HEK293 (cell line): Measurements from ENCODE around the gene SP4.
A peak's percentile ranks its signal among the peaks of the same experiment; 100 is the strongest.

Source experiments
- FEZF1 ChIP-seq: fragments of 450-650 bp; formaldehyde crosslinking; IDR thresholded peaks from 2 replicates; pipeline ENCODE4 v1.5.1; 2016; ENCODE audit warnings: missing biosample characterization, missing genetic modification characterization
- GLI4 ChIP-seq: fragments of 450-650 bp; formaldehyde crosslinking; IDR thresholded peaks from 2 replicates; pipeline ENCODE4 v1.5.1; 2016; ENCODE audit warnings: missing biosample characterization, missing genetic modification characterization
- GLIS1 ChIP-seq: fragments of 450-650 bp; formaldehyde crosslinking; IDR thresholded peaks from 2 replicates; pipeline ENCODE4 v1.5.1; 2016; ENCODE audit warnings: missing biosample characterization, missing genetic modification characterization
- MEIS1 ChIP-seq: sonication (generic); formaldehyde crosslinking; IDR thresholded peaks from 2 replicates; pipeline ENCODE4 v1.8.1; 2022; ENCODE audit warnings: missing genetic modification reagents, mild to moderate bottlenecking, borderline replicate concordance
- OSR2 ChIP-seq: fragments of 450-650 bp; formaldehyde crosslinking; IDR thresholded peaks from 2 replicates; pipeline ENCODE4 v1.5.1; 2016; ENCODE audit warnings: missing biosample characterization, missing genetic modification characterization
- SP2 ChIP-seq: fragments of 450-650 bp; formaldehyde crosslinking; IDR thresholded peaks from 2 replicates; pipeline ENCODE4 v1.5.1; 2016; ENCODE audit warnings: missing biosample characterization, missing genetic modification characterization
- ZBTB26 ChIP-seq: fragments of 450-650 bp; formaldehyde crosslinking; optimal IDR thresholded peaks from 2 replicates; pipeline ENCODE3; 2016; ENCODE audit warnings: missing biosample characterization, mild to moderate bottlenecking, missing genetic modification characterization
- ZNF132 ChIP-seq: fragments of 450-650 bp; formaldehyde crosslinking; IDR thresholded peaks from 2 replicates; pipeline ENCODE4 v1.5.1; 2017; ENCODE audit warnings: missing biosample characterization, missing genetic modification characterization, borderline replicate concordance
- ZNF146 ChIP-seq: fragments of 450-650 bp; formaldehyde crosslinking; IDR thresholded peaks from 2 replicates; pipeline ENCODE4 v1.5.1; 2016; ENCODE audit warnings: missing biosample characterization, missing genetic modification characterization
- ZNF155 ChIP-seq: fragments of 450-650 bp; formaldehyde crosslinking; IDR thresholded peaks from 2 replicates; pipeline ENCODE4 v1.5.1; 2016; ENCODE audit warnings: missing biosample characterization, missing genetic modification characterization
- ZNF202 ChIP-seq: fragments of 450-650 bp; formaldehyde crosslinking; IDR thresholded peaks from 2 replicates; pipeline ENCODE4 v1.5.1; 2016; ENCODE audit warnings: missing biosample characterization, missing genetic modification characterization, borderline replicate concordance
- ZNF23 ChIP-seq: fragments of 450-650 bp; formaldehyde crosslinking; IDR thresholded peaks from 2 replicates; pipeline ENCODE4 v1.5.1; 2016; ENCODE audit warnings: missing biosample characterization, missing genetic modification characterization, borderline replicate concordance
- ZNF37A ChIP-seq: fragments of 450-650 bp; IDR thresholded peaks from 2 replicates; pipeline ENCODE4 v1.5.1; 2018; ENCODE audit warnings: missing biosample characterization, missing genetic modification characterization
- ZNF529 ChIP-seq: fragments of 450-650 bp; formaldehyde crosslinking; IDR thresholded peaks from 2 replicates; pipeline ENCODE4 v1.5.1; 2017; ENCODE audit warnings: missing genetic modification characterization, missing biosample characterization; ENCODE audit not compliant: insufficient replicate concordance
- ZNF548 ChIP-seq: fragments of 450-650 bp; formaldehyde crosslinking; IDR thresholded peaks from 2 replicates; pipeline ENCODE4 v1.5.1; 2016; ENCODE audit warnings: missing biosample characterization, missing genetic modification characterization
- ZNF555 ChIP-seq: fragments of 450-650 bp; formaldehyde crosslinking; conservative IDR thresholded peaks from 2 replicates; pipeline ENCODE4 v1.5.1; 2017; ENCODE audit warnings: missing biosample characterization, mild to moderate bottlenecking, missing genetic modification characterization, inconsistent platforms
- ZNF560 ChIP-seq: fragments of 450-650 bp; formaldehyde crosslinking; IDR thresholded peaks from 2 replicates; pipeline ENCODE4 v1.5.1; 2017; ENCODE audit warnings: missing biosample characterization, missing genetic modification characterization, borderline replicate concordance
- ZNF580 ChIP-seq: fragments of 450-650 bp; formaldehyde crosslinking; IDR thresholded peaks from 2 replicates; pipeline ENCODE4 v1.5.1; 2016; ENCODE audit warnings: missing biosample characterization, missing genetic modification characterization
- ZNF585B ChIP-seq: fragments of 450-650 bp; formaldehyde crosslinking; IDR thresholded peaks from 2 replicates; pipeline ENCODE4 v1.5.1; 2016; ENCODE audit warnings: missing biosample characterization, missing genetic modification characterization
- ZNF596 ChIP-seq: fragments of 450-650 bp; IDR thresholded peaks from 2 replicates; pipeline ENCODE4 v1.5.0; 2018; ENCODE audit warnings: missing biosample characterization, mild to moderate bottlenecking, missing genetic modification characterization, moderate library complexity
- ZNF624 ChIP-seq: fragments of 450-650 bp; formaldehyde crosslinking; IDR thresholded peaks from 2 replicates; pipeline ENCODE4 v1.5.1; 2017; ENCODE audit warnings: missing biosample characterization, missing genetic modification characterization
- ZNF664 ChIP-seq: fragments of 450-650 bp; formaldehyde crosslinking; IDR thresholded peaks from 2 replicates; pipeline ENCODE4 v1.5.1; 2016; ENCODE audit warnings: missing biosample characterization, missing genetic modification characterization
- ZNF776 ChIP-seq: fragments of 450-650 bp; formaldehyde crosslinking; IDR thresholded peaks from 2 replicates; pipeline ENCODE4 v1.5.0; 2017; ENCODE audit warnings: missing biosample characterization, missing genetic modification characterization, borderline replicate concordance
- TF ChIP-seq, protein P1 (sequence below): fragments of 450-650 bp; formaldehyde crosslinking; IDR thresholded peaks from 2 replicates; pipeline ENCODE4 v1.5.1; 2017; ENCODE audit warnings: missing biosample characterization, missing genetic modification characterization
- TF ChIP-seq, protein P2 (sequence below): fragments of 450-650 bp; formaldehyde crosslinking; IDR thresholded peaks from 2 replicates; pipeline ENCODE4 v1.5.1; 2016; ENCODE audit warnings: missing biosample characterization, missing genetic modification characterization, low read depth
- TF ChIP-seq, protein P3 (sequence below): fragments of 450-650 bp; formaldehyde crosslinking; IDR thresholded peaks from 2 replicates; pipeline ENCODE4 v1.5.1; 2017; ENCODE audit warnings: missing biosample characterization, missing genetic modification characterization
- TF ChIP-seq, protein P4 (sequence below): fragments of 450-650 bp; formaldehyde crosslinking; IDR thresholded peaks from 2 replicates; pipeline ENCODE4 v1.5.1; 2017; ENCODE audit warnings: missing biosample characterization, mild to moderate bottlenecking, missing genetic modification characterization, moderate library complexity
- TF ChIP-seq, protein P5 (sequence below): fragments of 450-650 bp; formaldehyde crosslinking; IDR thresholded peaks from 2 replicates; pipeline ENCODE4 v1.5.1; 2017; ENCODE audit warnings: missing biosample characterization, missing genetic modification characterization
- TF ChIP-seq, protein P6 (sequence below): fragments of 450-650 bp; formaldehyde crosslinking; IDR thresholded peaks from 2 replicates; pipeline ENCODE4 v1.5.1; 2016; ENCODE audit warnings: missing biosample characterization, missing genetic modification characterization

SP4 gene

GRCh38 chr7:21514062-21514461 is 86.2 kb downstream of the SP4 start (continued):
- TF ChIP-seq, protein P1, sequence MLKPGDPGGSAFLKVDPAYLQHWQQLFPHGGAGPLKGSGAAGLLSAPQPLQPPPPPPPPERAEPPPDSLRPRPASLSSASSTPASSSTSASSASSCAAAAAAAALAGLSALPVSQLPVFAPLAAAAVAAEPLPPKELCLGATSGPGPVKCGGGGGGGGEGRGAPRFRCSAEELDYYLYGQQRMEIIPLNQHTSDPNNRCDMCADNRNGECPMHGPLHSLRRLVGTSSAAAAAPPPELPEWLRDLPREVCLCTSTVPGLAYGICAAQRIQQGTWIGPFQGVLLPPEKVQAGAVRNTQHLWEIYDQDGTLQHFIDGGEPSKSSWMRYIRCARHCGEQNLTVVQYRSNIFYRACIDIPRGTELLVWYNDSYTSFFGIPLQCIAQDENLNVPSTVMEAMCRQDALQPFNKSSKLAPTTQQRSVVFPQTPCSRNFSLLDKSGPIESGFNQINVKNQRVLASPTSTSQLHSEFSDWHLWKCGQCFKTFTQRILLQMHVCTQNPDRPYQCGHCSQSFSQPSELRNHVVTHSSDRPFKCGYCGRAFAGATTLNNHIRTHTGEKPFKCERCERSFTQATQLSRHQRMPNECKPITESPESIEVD (tag by site-specific recombination): peak; percentile 71
- TF ChIP-seq OSR2: no peak
- TF ChIP-seq MEIS1 (CRISPR knock-in tag): no peak
- TF ChIP-seq FEZF1 (tag by site-specific recombination): peak; percentile 76
- TF ChIP-seq, protein P2, sequence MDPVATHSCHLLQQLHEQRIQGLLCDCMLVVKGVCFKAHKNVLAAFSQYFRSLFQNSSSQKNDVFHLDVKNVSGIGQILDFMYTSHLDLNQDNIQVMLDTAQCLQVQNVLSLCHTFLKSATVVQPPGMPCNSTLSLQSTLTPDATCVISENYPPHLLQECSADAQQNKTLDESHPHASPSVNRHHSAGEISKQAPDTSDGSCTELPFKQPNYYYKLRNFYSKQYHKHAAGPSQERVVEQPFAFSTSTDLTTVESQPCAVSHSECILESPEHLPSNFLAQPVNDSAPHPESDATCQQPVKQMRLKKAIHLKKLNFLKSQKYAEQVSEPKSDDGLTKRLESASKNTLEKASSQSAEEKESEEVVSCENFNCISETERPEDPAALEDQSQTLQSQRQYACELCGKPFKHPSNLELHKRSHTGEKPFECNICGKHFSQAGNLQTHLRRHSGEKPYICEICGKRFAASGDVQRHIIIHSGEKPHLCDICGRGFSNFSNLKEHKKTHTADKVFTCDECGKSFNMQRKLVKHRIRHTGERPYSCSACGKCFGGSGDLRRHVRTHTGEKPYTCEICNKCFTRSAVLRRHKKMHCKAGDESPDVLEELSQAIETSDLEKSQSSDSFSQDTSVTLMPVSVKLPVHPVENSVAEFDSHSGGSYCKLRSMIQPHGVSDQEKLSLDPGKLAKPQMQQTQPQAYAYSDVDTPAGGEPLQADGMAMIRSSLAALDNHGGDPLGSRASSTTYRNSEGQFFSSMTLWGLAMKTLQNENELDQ (tag by site-specific recombination): no peak
- TF ChIP-seq ZNF23 (tag by site-specific recombination): no peak
- TF ChIP-seq GLIS1 (tag by site-specific recombination): no peak
- TF ChIP-seq ZBTB26 (tag by site-specific recombination): no peak
- no peak for TF ChIP-seq ZNF555
- TF ChIP-seq ZNF624 (tag by site-specific recombination): no peak
- no peak for TF ChIP-seq GLI4 (tag by site-specific recombination)
- no peak for TF ChIP-seq ZNF560 (tag by site-specific recombination)
- no peak for TF ChIP-seq ZNF37A
- 0 out of 2 replicates have a peak, but pooled peaks have one; percentile 35 for TF ChIP-seq ZNF580
- no peak for TF ChIP-seq ZNF155 (tag by site-specific recombination)
- TF ChIP-seq ZNF585B (tag by site-specific recombination): no peak
- no peak for TF ChIP-seq ZNF776 (tag by site-specific recombination)
- TF ChIP-seq, protein P3, sequence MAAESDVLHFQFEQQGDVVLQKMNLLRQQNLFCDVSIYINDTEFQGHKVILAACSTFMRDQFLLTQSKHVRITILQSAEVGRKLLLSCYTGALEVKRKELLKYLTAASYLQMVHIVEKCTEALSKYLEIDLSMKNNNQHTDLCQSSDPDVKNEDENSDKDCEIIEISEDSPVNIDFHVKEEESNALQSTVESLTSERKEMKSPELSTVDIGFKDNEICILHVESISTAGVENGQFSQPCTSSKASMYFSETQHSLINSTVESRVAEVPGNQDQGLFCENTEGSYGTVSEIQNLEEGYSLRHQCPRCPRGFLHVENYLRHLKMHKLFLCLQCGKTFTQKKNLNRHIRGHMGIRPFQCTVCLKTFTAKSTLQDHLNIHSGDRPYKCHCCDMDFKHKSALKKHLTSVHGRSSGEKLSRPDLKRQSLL (tag by site-specific recombination): no peak
- TF ChIP-seq ZNF146: no peak
- TF ChIP-seq, protein P4, sequence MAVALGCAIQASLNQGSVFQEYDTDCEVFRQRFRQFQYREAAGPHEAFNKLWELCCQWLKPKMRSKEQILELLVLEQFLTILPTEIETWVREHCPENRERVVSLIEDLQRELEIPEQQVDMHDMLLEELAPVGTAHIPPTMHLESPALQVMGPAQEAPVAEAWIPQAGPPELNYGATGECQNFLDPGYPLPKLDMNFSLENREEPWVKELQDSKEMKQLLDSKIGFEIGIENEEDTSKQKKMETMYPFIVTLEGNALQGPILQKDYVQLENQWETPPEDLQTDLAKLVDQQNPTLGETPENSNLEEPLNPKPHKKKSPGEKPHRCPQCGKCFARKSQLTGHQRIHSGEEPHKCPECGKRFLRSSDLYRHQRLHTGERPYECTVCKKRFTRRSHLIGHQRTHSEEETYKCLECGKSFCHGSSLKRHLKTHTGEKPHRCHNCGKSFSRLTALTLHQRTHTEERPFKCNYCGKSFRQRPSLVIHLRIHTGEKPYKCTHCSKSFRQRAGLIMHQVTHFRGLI (tag by site-specific recombination): no peak
- TF ChIP-seq, protein P5, sequence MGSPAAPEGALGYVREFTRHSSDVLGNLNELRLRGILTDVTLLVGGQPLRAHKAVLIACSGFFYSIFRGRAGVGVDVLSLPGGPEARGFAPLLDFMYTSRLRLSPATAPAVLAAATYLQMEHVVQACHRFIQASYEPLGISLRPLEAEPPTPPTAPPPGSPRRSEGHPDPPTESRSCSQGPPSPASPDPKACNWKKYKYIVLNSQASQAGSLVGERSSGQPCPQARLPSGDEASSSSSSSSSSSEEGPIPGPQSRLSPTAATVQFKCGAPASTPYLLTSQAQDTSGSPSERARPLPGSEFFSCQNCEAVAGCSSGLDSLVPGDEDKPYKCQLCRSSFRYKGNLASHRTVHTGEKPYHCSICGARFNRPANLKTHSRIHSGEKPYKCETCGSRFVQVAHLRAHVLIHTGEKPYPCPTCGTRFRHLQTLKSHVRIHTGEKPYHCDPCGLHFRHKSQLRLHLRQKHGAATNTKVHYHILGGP: peak; percentile 92
- no peak for TF ChIP-seq ZNF529
- TF ChIP-seq ZNF596 (tag by site-specific recombination): no peak
- TF ChIP-seq, protein P6, sequence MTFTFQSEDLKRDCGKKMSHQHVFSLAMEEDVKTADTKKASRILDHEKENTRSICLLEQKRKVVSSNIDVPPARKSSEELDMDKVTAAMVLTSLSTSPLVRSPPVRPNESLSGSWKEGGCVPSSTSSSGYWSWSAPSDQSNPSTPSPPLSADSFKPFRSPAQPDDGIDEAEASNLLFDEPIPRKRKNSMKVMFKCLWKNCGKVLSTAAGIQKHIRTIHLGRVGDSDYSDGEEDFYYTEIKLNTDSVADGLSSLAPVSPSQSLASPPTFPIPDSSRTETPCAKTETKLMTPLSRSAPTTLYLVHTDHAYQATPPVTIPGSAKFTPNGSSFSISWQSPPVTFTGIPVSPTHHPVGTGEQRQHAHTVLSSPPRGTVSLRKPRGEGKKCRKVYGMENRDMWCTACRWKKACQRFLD (tag by site-specific recombination): no peak
- TF ChIP-seq ZNF202 (tag by site-specific recombination): no peak
- no peak for TF ChIP-seq ZNF664 (tag by site-specific recombination)
- TF ChIP-seq ZNF132 (tag by site-specific recombination): no peak
- TF ChIP-seq ZNF548 (tag by site-specific recombination): no peak
- TF ChIP-seq SP2 (tag by site-specific recombination): no peak
